ENCODE data around the gene MRPS23. TPM values are rescaled to one million over a fixed set of nuclear protein-coding genes. Genes with fewer than 3 reads are reported as not detected.

MRPS23 gene
- total and polyA plus RNA-seq, 2 of the 13 experiments (the other 11 are each of a cell fraction or from before 2014, with no cell fraction given) = 63.2 to 181 TPM

DNA sequence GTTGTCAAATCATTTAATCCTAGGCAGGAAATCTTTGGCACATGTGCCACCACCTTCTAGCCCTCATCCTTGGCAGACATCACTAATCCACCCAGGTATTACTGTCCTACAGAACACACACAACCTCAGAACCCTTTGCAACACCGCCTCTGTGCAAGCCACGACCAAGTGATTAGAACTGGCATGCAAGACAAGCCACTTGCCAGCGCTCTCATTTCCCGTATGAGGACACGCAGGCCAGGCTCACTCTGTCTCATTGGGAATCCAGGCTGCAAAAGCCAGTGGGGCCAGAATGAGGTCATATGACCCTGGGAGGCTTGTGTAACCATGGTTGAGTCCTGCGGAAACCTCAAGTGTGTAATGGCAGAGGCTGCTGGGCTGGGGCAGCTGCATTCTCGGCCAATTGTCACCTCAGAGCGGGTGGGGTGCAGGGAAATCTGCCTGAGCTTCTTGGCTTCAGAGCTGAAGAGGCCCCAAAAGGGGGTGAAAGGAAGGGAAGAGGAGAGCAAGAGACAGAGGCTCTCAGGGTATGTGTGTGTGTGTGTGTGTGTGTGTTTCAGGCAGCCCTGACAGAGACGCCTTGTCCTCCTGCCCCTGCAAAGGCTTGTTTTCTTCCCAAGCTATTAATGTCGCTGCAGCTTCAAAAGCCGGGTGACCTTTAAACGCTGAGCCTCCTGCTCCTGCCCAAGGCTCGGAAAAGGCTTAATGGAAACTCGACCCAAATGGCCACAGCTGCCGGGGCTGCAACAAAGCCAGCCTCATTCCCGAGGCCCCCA lies 43.2 kb upstream of the MRPS23 start (continued):
- TF ChIP-seq SPEN (CRISPR knock-in tag; IDR thresholded peaks at IDR 0.05; ENCODE audit: low read depth) = no peak
- TF ChIP-seq, protein P1, sequence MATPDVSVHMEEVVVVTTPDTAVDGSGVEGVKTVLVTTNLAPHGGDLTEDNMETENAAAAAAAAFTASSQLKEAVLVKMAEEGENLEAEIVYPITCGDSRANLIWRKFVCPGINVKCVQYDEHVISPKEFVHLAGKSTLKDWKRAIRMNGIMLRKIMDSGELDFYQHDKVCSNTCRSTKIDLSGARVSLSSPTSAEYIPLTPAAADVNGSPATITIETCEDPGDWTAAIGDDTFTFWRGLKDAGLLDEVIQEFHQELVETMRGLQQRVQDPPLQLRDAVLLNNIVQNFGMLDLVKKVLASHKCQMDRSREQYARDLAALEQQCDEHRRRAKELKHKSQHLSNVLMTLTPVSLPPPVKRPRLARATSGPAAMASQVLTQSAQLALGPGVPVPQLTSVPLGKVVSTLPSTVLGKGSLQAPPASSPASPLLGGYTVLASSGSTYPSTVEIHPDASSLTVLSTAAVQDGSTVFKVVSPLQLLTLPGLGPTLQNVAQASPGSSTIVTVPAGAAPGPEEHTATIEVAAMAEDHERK (CRISPR knock-in tag; IDR thresholded peaks at IDR 0.05; ENCODE audit: low read depth) = no peak
- TF ChIP-seq NFATC3 (CRISPR knock-in tag; IDR thresholded peaks at IDR 0.05) = 0 out of 2 replicates have a peak, but pooled peaks have one; percentile 82
- TF ChIP-seq ZNF230 (CRISPR knock-in tag; IDR thresholded peaks at IDR 0.05) = peak; percentile 75
- TF ChIP-seq NR2C2 (CRISPR knock-in tag; IDR thresholded peaks at IDR 0.05; ENCODE audit: borderline replicate concordance) = peak; percentile 43; the same call in 1 of the 2 replicates
- TF ChIP-seq, protein P2, sequence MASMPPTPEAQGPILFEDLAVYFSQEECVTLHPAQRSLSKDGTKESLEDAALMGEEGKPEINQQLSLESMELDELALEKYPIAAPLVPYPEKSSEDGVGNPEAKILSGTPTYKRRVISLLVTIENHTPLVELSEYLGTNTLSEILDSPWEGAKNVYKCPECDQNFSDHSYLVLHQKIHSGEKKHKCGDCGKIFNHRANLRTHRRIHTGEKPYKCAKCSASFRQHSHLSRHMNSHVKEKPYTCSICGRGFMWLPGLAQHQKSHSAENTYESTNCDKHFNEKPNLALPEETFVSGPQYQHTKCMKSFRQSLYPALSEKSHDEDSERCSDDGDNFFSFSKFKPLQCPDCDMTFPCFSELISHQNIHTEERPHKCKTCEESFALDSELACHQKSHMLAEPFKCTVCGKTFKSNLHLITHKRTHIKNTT (CRISPR knock-in tag; IDR thresholded peaks at IDR 0.05) = no peak
- no peak for TF ChIP-seq ZNF10 (CRISPR knock-in tag; IDR thresholded peaks at IDR 0.05; ENCODE audit: borderline replicate concordance, low read depth)
- peak; percentile 5; the same call in 1 of the 2 replicates for TF ChIP-seq KLF12 (CRISPR knock-in tag; IDR thresholded peaks at IDR 0.05; ENCODE audit: borderline replicate concordance)
- TF ChIP-seq, protein P3, sequence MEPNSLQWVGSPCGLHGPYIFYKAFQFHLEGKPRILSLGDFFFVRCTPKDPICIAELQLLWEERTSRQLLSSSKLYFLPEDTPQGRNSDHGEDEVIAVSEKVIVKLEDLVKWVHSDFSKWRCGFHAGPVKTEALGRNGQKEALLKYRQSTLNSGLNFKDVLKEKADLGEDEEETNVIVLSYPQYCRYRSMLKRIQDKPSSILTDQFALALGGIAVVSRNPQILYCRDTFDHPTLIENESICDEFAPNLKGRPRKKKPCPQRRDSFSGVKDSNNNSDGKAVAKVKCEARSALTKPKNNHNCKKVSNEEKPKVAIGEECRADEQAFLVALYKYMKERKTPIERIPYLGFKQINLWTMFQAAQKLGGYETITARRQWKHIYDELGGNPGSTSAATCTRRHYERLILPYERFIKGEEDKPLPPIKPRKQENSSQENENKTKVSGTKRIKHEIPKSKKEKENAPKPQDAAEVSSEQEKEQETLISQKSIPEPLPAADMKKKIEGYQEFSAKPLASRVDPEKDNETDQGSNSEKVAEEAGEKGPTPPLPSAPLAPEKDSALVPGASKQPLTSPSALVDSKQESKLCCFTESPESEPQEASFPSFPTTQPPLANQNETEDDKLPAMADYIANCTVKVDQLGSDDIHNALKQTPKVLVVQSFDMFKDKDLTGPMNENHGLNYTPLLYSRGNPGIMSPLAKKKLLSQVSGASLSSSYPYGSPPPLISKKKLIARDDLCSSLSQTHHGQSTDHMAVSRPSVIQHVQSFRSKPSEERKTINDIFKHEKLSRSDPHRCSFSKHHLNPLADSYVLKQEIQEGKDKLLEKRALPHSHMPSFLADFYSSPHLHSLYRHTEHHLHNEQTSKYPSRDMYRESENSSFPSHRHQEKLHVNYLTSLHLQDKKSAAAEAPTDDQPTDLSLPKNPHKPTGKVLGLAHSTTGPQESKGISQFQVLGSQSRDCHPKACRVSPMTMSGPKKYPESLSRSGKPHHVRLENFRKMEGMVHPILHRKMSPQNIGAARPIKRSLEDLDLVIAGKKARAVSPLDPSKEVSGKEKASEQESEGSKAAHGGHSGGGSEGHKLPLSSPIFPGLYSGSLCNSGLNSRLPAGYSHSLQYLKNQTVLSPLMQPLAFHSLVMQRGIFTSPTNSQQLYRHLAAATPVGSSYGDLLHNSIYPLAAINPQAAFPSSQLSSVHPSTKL (CRISPR knock-in tag; IDR thresholded peaks at IDR 0.05) = peak; percentile 9; the same call in 1 of the 2 replicates
- TF ChIP-seq, protein P4, sequence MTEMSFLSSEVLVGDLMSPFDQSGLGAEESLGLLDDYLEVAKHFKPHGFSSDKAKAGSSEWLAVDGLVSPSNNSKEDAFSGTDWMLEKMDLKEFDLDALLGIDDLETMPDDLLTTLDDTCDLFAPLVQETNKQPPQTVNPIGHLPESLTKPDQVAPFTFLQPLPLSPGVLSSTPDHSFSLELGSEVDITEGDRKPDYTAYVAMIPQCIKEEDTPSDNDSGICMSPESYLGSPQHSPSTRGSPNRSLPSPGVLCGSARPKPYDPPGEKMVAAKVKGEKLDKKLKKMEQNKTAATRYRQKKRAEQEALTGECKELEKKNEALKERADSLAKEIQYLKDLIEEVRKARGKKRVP (CRISPR knock-in tag; IDR thresholded peaks at IDR 0.05) = peak in 1 of 2 experiments; percentile 69; a peak in 1 of 4 replicates
- no peak for TF ChIP-seq EHMT2 (IDR thresholded peaks at IDR 0.05; ENCODE audit: borderline replicate concordance, low read depth, low read length)
- TF ChIP-seq CHD2 (IDR thresholded peaks at IDR 0.05; ENCODE audit: low read depth, low read length) = no peak
- TF ChIP-seq ISX (CRISPR knock-in tag; conservative IDR thresholded peaks at IDR 0.05) = no peak
- no peak for TF ChIP-seq MAFK (conservative IDR thresholded peaks at IDR 0.05 in 1 of 2, IDR thresholded peaks at IDR 0.05 in 1 of 2; ENCODE audit: low read length in 2 of 2)
- peak; percentile 48 for TF ChIP-seq ESRRA (CRISPR knock-in tag; IDR thresholded peaks at IDR 0.05; ENCODE audit: low read depth)
- no peak for TF ChIP-seq ZNF446 (CRISPR knock-in tag; IDR thresholded peaks at IDR 0.05)
- no peak for TF ChIP-seq KLF9 (CRISPR knock-in tag; IDR thresholded peaks at IDR 0.05; ENCODE audit: low read depth)
- TF ChIP-seq POLR2AphosphoS2 (IDR thresholded peaks at IDR 0.05; ENCODE audit: low read depth, low read length) = no peak; the same call in 1 of the 2 replicates
- no peak for TF ChIP-seq KLF16 (CRISPR knock-in tag; IDR thresholded peaks at IDR 0.05)
- TF ChIP-seq EP300 (IDR thresholded peaks at IDR 0.05; ENCODE audit: low read depth in 2 of 2, low read length in 2 of 2) = peak; percentile 24 to 45; a peak in 3 of 4 replicates
- TF ChIP-seq EP300 (CRISPR knock-in tag; IDR thresholded peaks at IDR 0.05; ENCODE audit: borderline replicate concordance) = no peak
- peak; percentile 41; the same call in 1 of the 2 replicates for TF ChIP-seq SIX4 (CRISPR knock-in tag; IDR thresholded peaks at IDR 0.05)

All from HepG2 (cell line).